OCI-LY1 (cell line): ENCODE results near the gene IGSF3.

Experiments used
- CTCF ChIP-seq: fragments of 200-600 bp; sonication (generic), shearing (Covaris generic); IDR thresholded peaks from 2 replicates; pipeline ENCODE4 v1.5.1; 2017; ENCODE audit warnings: mild to moderate bottlenecking, antibody characterized with exemption, low read length, moderate library complexity, mixed read lengths
- EZH2 ChIP-seq: fragments of 200-600 bp; sonication (generic), shearing (Covaris generic); IDR thresholded peaks from 2 replicates; pipeline ENCODE4 v1.8.0; 2017; ENCODE audit warnings: borderline replicate concordance, mixed run types, mild to moderate bottlenecking, antibody characterized with exemption, low read length, moderate library complexity, mixed read lengths

GRCh38 chr1:116690396-116690848 is 22.9 kb upstream of the IGSF3 start:
- TF ChIP-seq CTCF (no peak), EZH2 (no peak)
